H4 (cell line): ENCODE measurements around the gene DSP. TPM values are rescaled to one million over a fixed set of nuclear protein-coding genes. Genes with fewer than 3 reads are reported as not detected.

ENCODE experiments used
- total RNA-seq: library from RNA; depleted of rRNA; stranded (reverse); fragments of >200 nt; shearing (Covaris generic); gene quantifications from 2 replicates; pipeline ENCODE4 v1.2.3, GENCODE V29; 2014; rRNA removed

Gene DSP
- total RNA-seq, 1 experiment from 2014 or later = 0.02 TPM

Other genes starting within 250 kb of the DSP start
- gene SSR1, start 228.5 kb upstream of the DSP start, total RNA-seq = 107 and 127 TPM in 2 replicates
- gene CAGE1, start 151.9 kb upstream of the DSP start, total RNA-seq = not detected in 2 replicates
- gene RIOK1, start 151.9 kb upstream of the DSP start, total RNA-seq = 11.4 and 16.9 TPM in 2 replicates
- gene SNRNP48, start 48.5 kb downstream of the DSP start, total RNA-seq = 6.4 and 6.6 TPM in 2 replicates
- gene BMP6, start 184.4 kb downstream of the DSP start, total RNA-seq = 2.1 and 2.8 TPM in 2 replicates